Measurements from ENCODE around the gene AXIN2.

AXIN2 gene

DNA sequence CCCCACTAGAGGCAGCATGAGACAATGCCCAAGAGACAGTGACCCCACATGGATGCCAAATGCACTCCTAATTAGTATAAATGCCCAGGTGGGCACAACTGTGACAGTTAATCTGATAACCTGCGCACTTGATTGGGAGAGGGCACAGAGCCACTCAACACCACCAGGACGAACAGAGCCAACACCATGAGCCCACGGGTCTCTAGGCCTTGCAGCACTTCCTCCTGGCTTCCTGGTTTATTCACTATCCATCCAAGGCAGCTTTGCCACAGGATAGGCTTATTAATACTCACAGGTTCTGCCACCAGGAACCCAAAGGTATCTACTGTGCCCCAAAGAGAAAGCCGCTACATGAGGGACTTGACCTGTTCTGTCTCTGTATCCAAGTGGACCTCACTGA lies 14.9 kb downstream of the AXIN2 start:
- TF ChIP-seq CTCF (IDR thresholded peaks at IDR 0.05), result no peak
- Histone ChIP-seq H3K27me3 (peaks cover 7% of the 10 kb centered on the region), H3K9me3 (no peaks in the 10 kb centered on the region), H3K36me3 (no peaks in the 10 kb centered on the region), H3K4me3 (ENCODE audit: low read depth in 1 of 2, low read length in 1 of 2) (no peak overlapping the region), H3K27ac (no peak overlapping the region), H3K4me1 (ENCODE audit: control insufficient read depth in 1 of 2, insufficient read depth in 1 of 2, low read depth in 1 of 2, low read length in 1 of 2) (no peaks in the 10 kb centered on the region)

DNA sequence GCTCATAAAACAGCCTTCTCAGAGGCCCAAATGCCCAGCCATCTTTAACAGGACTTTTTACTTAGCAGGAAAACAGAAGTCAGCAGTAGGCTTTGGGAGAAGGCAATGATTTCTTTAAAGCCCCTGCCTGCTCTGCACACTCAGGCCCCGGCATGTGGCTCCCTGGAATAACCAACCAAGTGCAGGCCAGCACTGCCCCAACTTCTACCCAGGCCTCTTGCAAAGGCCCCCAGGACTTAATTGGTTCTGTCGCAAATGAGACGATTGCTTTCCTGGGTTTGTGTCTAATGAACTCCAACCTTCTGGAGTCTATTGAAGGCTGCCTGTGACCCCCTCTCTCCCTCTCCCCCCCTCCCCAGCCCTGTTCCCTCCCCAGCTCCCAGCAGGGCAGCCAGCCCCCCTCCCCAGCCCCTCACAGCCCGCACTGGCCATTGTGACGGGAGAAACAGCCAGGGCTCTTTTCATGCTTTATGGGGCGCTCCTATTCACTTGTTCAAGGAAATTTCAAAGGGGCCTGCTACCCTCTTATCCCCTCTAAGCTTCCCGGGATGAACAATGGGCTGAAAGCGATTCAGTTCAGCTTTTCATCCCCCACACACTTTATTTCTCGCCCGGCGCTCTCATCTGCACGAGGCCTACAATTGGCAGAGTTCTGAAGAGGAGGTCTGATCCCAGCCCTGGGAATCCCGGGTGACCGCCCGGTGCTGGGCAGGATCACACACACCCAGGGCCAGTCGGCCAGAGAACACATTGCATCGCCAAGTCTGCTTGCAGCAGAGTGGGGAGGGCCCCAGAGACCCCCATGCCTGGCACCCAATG lies 15.5 kb downstream of the AXIN2 start:
- Histone ChIP-seq H3K4me1 (ENCODE audit: control insufficient read depth in 1 of 2, insufficient read depth in 1 of 2, low read depth in 1 of 2, low read length in 1 of 2) (no peaks in the 10 kb centered on the region), H3K27me3 (peaks cover 7% of the 10 kb centered on the region), H3K27ac (no peak overlapping the region), H3K4me3 (ENCODE audit: low read depth in 1 of 2, low read length in 1 of 2) (no peak overlapping the region), H3K9me3 (no peaks in the 10 kb centered on the region), H3K36me3 (no peaks in the 10 kb centered on the region)
- TF ChIP-seq CTCF (IDR thresholded peaks at IDR 0.05), result no peak

GRCh38 chr17:65544672-65545071 lies 16.8 kb downstream of the AXIN2 start:
- no peak overlapping the region for H3K27ac ChIP-seq
- H3K9me3 ChIP-seq, result no peaks in the 10 kb centered on the region
- no peaks in the 10 kb centered on the region for H3K4me1 ChIP-seq (ENCODE audit: control insufficient read depth in 1 of 2, insufficient read depth in 1 of 2, low read depth in 1 of 2, low read length in 1 of 2)
- no peak overlapping the region for H3K4me3 ChIP-seq (ENCODE audit: low read depth in 1 of 2, low read length in 1 of 2)
- no peak for TF ChIP-seq CTCF (IDR thresholded peaks at IDR 0.05)
- H3K36me3 ChIP-seq, result no peaks in the 10 kb centered on the region
- H3K27me3 ChIP-seq, result peaks cover 7% of the 10 kb centered on the region

GRCh38 chr17:65542610-65543009 lies 18.8 kb downstream of the AXIN2 start:
- no peak for TF ChIP-seq CTCF (IDR thresholded peaks at IDR 0.05)
- H3K4me1 ChIP-seq (ENCODE audit: control insufficient read depth in 1 of 2, insufficient read depth in 1 of 2, low read depth in 1 of 2, low read length in 1 of 2), result no peaks in the 10 kb centered on the region
- H3K4me3 ChIP-seq (ENCODE audit: low read depth in 1 of 2, low read length in 1 of 2), result no peak overlapping the region
- H3K27ac ChIP-seq, result no peak overlapping the region
- H3K9me3 ChIP-seq, result no peaks in the 10 kb centered on the region
- H3K27me3 ChIP-seq, result peaks cover 4% of the 10 kb centered on the region
- no peaks in the 10 kb centered on the region for H3K36me3 ChIP-seq

GRCh38 chr17:65542067-65542466 lies 19.4 kb downstream of the AXIN2 start:
- Histone ChIP-seq H3K27me3 (peaks cover 4% of the 10 kb centered on the region), H3K4me1 (ENCODE audit: control insufficient read depth in 1 of 2, insufficient read depth in 1 of 2, low read depth in 1 of 2, low read length in 1 of 2) (no peaks in the 10 kb centered on the region), H3K27ac (no peak overlapping the region), H3K4me3 (ENCODE audit: low read depth in 1 of 2, low read length in 1 of 2) (no peak overlapping the region), H3K36me3 (no peaks in the 10 kb centered on the region), H3K9me3 (no peaks in the 10 kb centered on the region)
- no peak for TF ChIP-seq CTCF (IDR thresholded peaks at IDR 0.05)
